ENCODE data around the gene ARID4A.

Gene ARID4A

DNA sequence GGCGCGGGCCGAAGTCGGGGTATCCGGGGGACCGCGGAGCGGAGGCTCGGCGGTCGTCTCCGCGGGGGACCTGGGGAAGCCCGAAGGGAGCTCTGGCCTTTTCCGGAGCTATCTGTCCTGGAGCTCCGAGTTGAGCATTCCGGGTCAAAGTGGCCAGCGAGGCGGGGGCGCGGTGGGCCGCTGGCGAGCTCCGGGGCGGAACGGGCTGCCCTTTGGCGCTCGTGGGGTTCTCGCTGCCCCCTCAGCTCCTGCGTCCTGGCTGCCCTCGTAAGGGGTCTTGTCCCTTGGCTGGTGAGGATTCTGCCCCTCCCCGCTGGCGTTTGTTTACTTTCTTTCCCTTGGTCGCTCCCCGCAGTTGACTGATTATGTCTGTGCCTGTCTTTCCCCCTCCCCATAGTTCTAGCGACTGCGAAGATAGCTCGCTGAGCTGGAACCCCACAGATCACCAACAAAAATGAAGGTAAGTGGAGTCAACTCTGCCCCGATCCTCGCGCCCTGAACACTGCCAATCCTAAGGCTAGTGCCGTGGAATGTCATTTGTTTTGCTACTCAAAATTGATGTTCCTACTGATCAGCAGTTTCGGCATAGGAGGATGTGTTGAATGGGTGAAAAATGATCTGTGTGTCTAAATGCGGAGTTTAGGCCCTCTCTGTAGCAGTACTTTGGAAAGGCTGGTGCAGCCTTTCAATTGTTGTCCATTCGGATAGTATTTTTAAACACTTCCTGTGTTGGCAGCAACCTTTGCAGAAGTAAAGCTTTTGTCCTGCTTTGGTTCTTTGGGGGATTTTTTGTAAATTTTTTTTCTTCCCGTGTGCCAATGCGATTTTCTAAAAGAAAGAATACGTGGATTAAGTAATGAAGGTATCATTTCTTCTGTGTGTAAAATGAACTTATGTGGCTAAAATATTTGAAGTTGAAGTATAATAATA, 1.3 kb downstream of the ARID4A start:
- TF ChIP-seq, protein P1, sequence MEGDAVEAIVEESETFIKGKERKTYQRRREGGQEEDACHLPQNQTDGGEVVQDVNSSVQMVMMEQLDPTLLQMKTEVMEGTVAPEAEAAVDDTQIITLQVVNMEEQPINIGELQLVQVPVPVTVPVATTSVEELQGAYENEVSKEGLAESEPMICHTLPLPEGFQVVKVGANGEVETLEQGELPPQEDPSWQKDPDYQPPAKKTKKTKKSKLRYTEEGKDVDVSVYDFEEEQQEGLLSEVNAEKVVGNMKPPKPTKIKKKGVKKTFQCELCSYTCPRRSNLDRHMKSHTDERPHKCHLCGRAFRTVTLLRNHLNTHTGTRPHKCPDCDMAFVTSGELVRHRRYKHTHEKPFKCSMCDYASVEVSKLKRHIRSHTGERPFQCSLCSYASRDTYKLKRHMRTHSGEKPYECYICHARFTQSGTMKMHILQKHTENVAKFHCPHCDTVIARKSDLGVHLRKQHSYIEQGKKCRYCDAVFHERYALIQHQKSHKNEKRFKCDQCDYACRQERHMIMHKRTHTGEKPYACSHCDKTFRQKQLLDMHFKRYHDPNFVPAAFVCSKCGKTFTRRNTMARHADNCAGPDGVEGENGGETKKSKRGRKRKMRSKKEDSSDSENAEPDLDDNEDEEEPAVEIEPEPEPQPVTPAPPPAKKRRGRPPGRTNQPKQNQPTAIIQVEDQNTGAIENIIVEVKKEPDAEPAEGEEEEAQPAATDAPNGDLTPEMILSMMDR (IDR thresholded peaks at IDR 0.05; ENCODE audit: borderline replicate concordance, control extremely low read depth, extremely low read depth, insufficient read depth, missing control alignments), result no peak
- DNase-seq (ENCODE audit: low spot score), result no peak
- in situ Hi-C loops (cut with MboI; ENCODE audit: low sequenced_read_pairs, unreplicated experiment), result no loop called here

DNA sequence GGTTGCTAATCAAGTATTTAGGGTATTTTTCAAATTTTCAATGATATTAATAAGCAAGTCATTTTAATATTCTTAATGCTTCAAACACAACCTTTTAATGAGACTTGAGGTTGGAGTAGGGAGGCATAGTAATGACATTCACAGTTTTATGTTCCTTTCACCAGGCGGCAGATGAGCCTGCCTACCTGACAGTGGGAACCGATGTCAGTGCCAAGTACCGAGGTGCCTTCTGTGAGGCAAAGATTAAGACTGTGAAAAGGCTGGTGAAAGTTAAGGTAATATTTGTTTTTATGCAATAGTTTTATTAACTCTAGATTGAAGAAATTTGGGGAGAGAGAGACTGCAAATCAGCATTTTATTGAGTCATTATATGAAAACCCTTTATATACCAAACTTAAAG, 3.1 kb downstream of the ARID4A start:
- in situ Hi-C loops (cut with MboI; ENCODE audit: low sequenced_read_pairs, unreplicated experiment), result no loop called here
- DNase-seq (ENCODE audit: low spot score), result no peak

DNA sequence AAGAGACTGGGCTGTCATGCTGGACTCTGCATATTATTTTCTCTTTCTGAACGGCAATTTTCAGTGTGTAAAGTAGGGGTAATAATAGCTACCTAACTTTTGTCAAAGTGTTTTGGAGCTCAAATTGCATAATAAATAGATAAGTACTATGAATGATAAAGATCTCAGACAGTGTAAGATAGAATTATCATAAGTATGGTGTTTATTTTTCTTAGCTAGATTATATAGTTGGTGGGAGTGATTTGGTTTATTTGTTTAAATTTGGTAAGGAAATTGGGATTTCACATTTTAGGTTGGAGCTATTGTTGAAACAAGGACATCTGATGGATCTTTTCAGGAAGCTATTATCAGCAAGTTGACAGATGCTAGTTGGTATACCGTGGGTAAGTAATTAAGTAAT, 7.4 kb downstream of the ARID4A start:
- TF ChIP-seq, protein P1 (IDR thresholded peaks at IDR 0.05; ENCODE audit: borderline replicate concordance, control extremely low read depth, extremely low read depth, insufficient read depth, missing control alignments), result no peak
- DNase-seq (ENCODE audit: low spot score), result no peak
- in situ Hi-C loops (cut with MboI; ENCODE audit: low sequenced_read_pairs, unreplicated experiment), result no loop called here

More for the DNA sequence above, 3.1 kb downstream of the ARID4A start:
- TF ChIP-seq, protein P1 (IDR thresholded peaks at IDR 0.05; ENCODE audit: borderline replicate concordance, control extremely low read depth, extremely low read depth, insufficient read depth, missing control alignments), result no peak

DNA sequence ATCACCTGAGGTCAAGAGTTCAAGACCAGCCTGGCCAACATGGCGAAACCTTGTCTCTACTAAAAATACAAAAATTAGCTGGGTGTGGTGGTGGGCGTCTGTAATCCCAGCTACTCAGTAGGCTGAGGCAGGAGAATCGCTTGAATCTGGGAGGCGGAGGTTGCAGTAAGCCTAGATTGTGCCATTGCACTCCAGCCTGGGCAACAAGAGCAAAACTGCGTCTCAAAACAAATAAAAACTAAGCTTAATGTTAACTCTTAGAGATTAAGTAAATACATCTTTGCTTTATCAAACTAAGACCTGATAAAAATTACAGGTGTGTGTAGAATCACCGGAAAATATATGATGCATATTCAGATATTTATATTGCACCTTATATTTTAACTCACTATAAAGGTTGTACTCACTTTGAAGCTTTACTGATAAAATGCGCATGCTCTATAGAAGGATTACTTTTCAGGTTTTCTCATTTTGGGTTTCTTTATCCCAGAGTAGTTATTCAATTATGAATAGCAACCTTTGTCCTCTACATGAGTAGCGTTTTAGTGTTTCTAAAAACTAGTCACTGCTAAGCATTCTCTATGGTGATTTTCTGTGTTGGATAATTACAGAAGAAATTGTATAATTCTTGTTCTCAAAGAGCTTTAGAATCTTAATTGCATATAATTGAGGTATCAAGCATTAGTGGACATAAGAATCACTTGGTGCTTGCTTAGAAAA, 9.4 kb downstream of the ARID4A start:
- TF ChIP-seq, protein P1 (IDR thresholded peaks at IDR 0.05; ENCODE audit: borderline replicate concordance, control extremely low read depth, extremely low read depth, insufficient read depth, missing control alignments), result no peak
- no peak for DNase-seq (ENCODE audit: low spot score)
- in situ Hi-C loops (cut with MboI; ENCODE audit: low sequenced_read_pairs, unreplicated experiment), result no loop called here

DNA sequence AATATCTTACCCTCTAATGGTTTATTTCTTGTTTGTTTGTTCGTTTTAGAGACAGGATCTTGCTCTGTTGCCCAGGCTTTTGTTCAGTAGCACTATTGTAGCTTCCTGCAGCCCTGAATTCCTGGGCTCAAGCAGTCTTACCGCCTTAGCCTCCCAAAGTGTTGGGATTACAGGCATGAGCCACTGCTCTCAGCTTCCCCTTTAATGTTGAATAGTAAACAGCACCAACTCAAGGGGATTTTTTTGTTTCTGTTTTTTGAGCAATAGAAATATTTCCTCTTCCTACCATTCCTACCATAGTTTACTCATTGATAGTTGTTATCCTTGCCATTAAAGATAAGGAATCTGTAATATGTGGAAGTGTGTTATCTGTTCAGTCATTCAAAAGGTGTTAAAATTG, 10.7 kb downstream of the ARID4A start:
- in situ Hi-C loops (cut with MboI; ENCODE audit: low sequenced_read_pairs, unreplicated experiment), result no loop called here
- no peak for DNase-seq (ENCODE audit: low spot score)
- TF ChIP-seq, protein P1 (IDR thresholded peaks at IDR 0.05; ENCODE audit: borderline replicate concordance, control extremely low read depth, extremely low read depth, insufficient read depth, missing control alignments), result no peak

DNA sequence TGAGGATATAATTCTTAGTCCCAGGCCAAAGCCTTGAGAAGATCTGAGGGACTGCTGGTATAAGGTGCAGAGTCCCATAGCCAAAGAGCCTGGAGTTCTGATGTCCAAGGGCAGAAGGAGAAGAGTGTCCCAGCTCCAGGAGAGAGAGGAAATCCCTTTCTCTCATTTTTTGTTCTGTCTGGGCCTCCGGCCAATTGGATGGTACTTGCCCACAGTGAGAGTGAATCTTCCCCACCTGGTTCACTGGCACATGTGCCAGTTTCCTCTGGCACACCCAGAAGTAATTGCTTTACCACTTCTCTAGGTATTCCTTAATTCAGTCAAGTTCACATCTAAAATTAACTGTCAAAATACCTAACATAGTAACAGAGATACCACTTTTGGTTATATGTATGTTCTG, 15.3 kb downstream of the ARID4A start:
- TF ChIP-seq, protein P1 (IDR thresholded peaks at IDR 0.05; ENCODE audit: borderline replicate concordance, control extremely low read depth, extremely low read depth, insufficient read depth, missing control alignments), result no peak
- in situ Hi-C loops (cut with MboI; ENCODE audit: low sequenced_read_pairs, unreplicated experiment), result no loop called here
- DNase-seq (ENCODE audit: low spot score), result no peak
